GM12892 (cell line): ENCODE data around the gene PRKAR1B.

Experiments used
- POLR2A ChIP-seq: IDR thresholded peaks from 2 replicates; pipeline ENCODE4 v1.6.1; 2011; ENCODE audit warnings: low read depth, low read length, control low read depth
- POLR2AphosphoS5 ChIP-seq: IDR thresholded peaks from 2 replicates; pipeline ENCODE4 v1.6.1; 2011; ENCODE audit warnings: low read depth, low read length, control low read depth
- TAF1 ChIP-seq: IDR thresholded peaks from 2 replicates; pipeline ENCODE4 v1.6.1; 2011; ENCODE audit warnings: low read depth, mild to moderate bottlenecking, control low read depth, low read length, borderline replicate concordance

GRCh38 chr7:575425-576366 is 151.4 kb downstream of the PRKAR1B start:
- no peak for TF ChIP-seq POLR2A
- TF ChIP-seq POLR2AphosphoS5 = no peak
- no peak for TF ChIP-seq TAF1
